Esophagus squamous epithelium (tissue), 5 donors: ENCODE data around the gene GEMIN7. TPM values are rescaled to one million over a fixed set of nuclear protein-coding genes. Genes with fewer than 3 reads are reported as not detected.

Source experiments
- DNase-seq: peaks from one replicate; lab custom pipeline; 2025; lab: John Stamatoyannopoulos, UW
- H3K27ac ChIP-seq, 4 donors: fragments of 200-600 bp; sonication (generic); one replicate each; pipeline ENCODE4 v1.5.1; 2016 to 2019; ENCODE audit warnings: mild to moderate bottlenecking in 1 of 4
- H3K27me3 ChIP-seq, 4 donors: fragments of 200-600 bp; sonication (generic); 1 replicate in 3 of 4; 2 replicates in 1 of 4; pipeline versions ENCODE4 v1.5.1 to v1.6.0; 2017 to 2021; ENCODE audit warnings: antibody characterized with exemption in 1 of 4
- H3K36me3 ChIP-seq, 3 donors: fragments of 200-600 bp; sonication (generic); one replicate each; pipeline ENCODE4 v1.5.1; 2016 to 2019
- H3K4me1 ChIP-seq, 3 donors: fragments of 200-600 bp; sonication (generic); one replicate each; pipeline ENCODE4 v1.5.1; 2017 to 2019
- H3K4me3 ChIP-seq, 4 donors: fragments of 200-600 bp; sonication (generic); 1 replicate in 3 of 4; 2 replicates in 1 of 4; pipeline ENCODE4 v1.5.1; 2016 to 2019; ENCODE audit warnings: mild to moderate bottlenecking in 2 of 4, moderate library complexity in 1 of 4
- H3K9me3 ChIP-seq, 3 donors: fragments of 200-600 bp; sonication (generic); one replicate each; pipeline ENCODE4 v1.5.1; 2016 to 2019
- CTCF ChIP-seq, 6 experiments: fragments of 450-650 bp in 4 of 6; fragments of 200-600 bp in 2 of 6; sonication (generic) in 2 of 6; IDR thresholded peaks; one replicate each; pipeline ENCODE4 v1.5.1; 2016 to 2019; ENCODE audit warnings: antibody characterized with exemption in 6 of 6, mild to moderate bottlenecking in 4 of 6, moderate library complexity in 4 of 6
- POLR2A ChIP-seq, 4 donors: fragments of 450-650 bp; IDR thresholded peaks; one replicate each; pipeline ENCODE4 v1.6.1; 2017; ENCODE audit warnings: antibody characterized with exemption in 4 of 4, mild to moderate bottlenecking in 4 of 4, moderate library complexity in 3 of 4
- WGBS, 2 donors: methylation state at CpG; one replicate each; pipeline ENCODE4 v1.1.5; 2018; 5-methylcytosine and 5-hydroxymethylcytosine counted together
- intact Hi-C: fragments of 100-400 bp; cut with DNase I; formaldehyde crosslinking; loops from one replicate; pipeline ENCODE4 v1.15.0; 2022
- total RNA-seq, 4 donors: library from RNA; depleted of rRNA; stranded (reverse); fragments of >200 nt; gene quantifications; one replicate each; pipeline ENCODE4 v1.1.0, GENCODE V29; 2016
- donor health status: DM: yes; HTN: yes; CAD: no.

GEMIN7 gene
- total RNA-seq, 4 donors from 2014 or later, result 22.3 to 28.0 (median 25.4) TPM

GRCh38 chr19:45037393-45038169 is 41.5 kb upstream of the GEMIN7 start:
- intact Hi-C loops, result no loop called here
- WGBS, 2 donors, result 82 to 85% methylated on average over 11 to 14 of the region's 37 CpGs
- no peak overlapping the region for H3K4me3 ChIP-seq
- H3K9me3 ChIP-seq, result no peaks in the 10 kb centered on the region
- no peaks in the 10 kb centered on the region for H3K27me3 ChIP-seq
- H3K36me3 ChIP-seq, result peaks cover 9 to 71% (median 20%) of the 10 kb centered on the region in 3 donors
- TF ChIP-seq POLR2A (IDR thresholded peaks at IDR 0.05) (no peak), CTCF (IDR thresholded peaks at IDR 0.05) (no peak)
- H3K4me1 ChIP-seq, result peaks cover 18 to 41% (median 32%) of the 10 kb centered on the region in 3 donors
- H3K27ac ChIP-seq, result peak overlapping the region in 2 of 4 donors; percentile 97 to 99
- DNase-seq, result no peak

GRCh38 chr19:45038931-45039893 is 39.8 kb upstream of the GEMIN7 start, which contains the start of gene CLASRP:
CLASRP (plus strand) TSS chr19:45039045; CDS start chr19:45040213, 1,168 bp downstream.
- Histone ChIP-seq H3K36me3 (peaks cover 9 to 71% (median 23%) of the 10 kb centered on the region in 3 donors), H3K9me3 (no peaks in the 10 kb centered on the region), H3K4me3 (peak within 1 kb of the TSS; percentile 73 to 92 (median 89)), H3K27ac (peak within 1 kb of the TSS; percentile 94 to 99 (median 98)), H3K4me1 (peaks cover 18 to 51% (median 32%) of the 10 kb centered on the region in 3 donors), H3K27me3 (no peaks in the 10 kb centered on the region)
- WGBS, 2 donors, result 2% methylated on average over 39 to 61 of the region's 62 CpGs
- peak; percentile 44 for DNase-seq
- peak in 1 of 6 experiments; percentile 31 for TF ChIP-seq CTCF (IDR thresholded peaks at IDR 0.05)
- TF ChIP-seq POLR2A (IDR thresholded peaks at IDR 0.05), result peak in 3 of 4 donors; percentile 78 to 97 (median 92)
- intact Hi-C loops, result no loop called here

- WGBS, 2 donors, result 51 to 73% methylated on average over 14 to 17 of the region's 19 CpGs
- Histone ChIP-seq H3K36me3 (peaks cover 9 to 71% (median 25%) of the 10 kb centered on the region in 3 donors), H3K27me3 (no peaks in the 10 kb centered on the region), H3K4me3 (peak overlapping the region in 3 of 4 donors; percentile 73 to 92 (median 88)), H3K9me3 (no peaks in the 10 kb centered on the region), H3K4me1 (peaks cover 20 to 61% (median 32%) of the 10 kb centered on the region in 3 donors), H3K27ac (peak overlapping the region; percentile 94 to 99 (median 98))
- no peak for DNase-seq
- TF ChIP-seq CTCF (IDR thresholded peaks at IDR 0.05), result no peak
- no peak for TF ChIP-seq POLR2A (IDR thresholded peaks at IDR 0.05)
- intact Hi-C loops, result no loop called here
Measured at GRCh38 chr19:45040059-45040771, 38.8 kb upstream of the GEMIN7 start.

- Histone ChIP-seq H3K27ac (no peak overlapping the region), H3K36me3 (peaks cover 6 to 72% (median 25%) of the 10 kb centered on the region in 3 donors), H3K9me3 (no peaks in the 10 kb centered on the region), H3K4me3 (no peak overlapping the region), H3K4me1 (peaks cover 29 to 70% (median 32%) of the 10 kb centered on the region in 3 donors), H3K27me3 (no peaks in the 10 kb centered on the region)
- DNase-seq, result no peak
- WGBS, 2 donors, result 64 to 67% methylated on average over 5 to 6 of the region's 6 CpGs
- no peak for TF ChIP-seq POLR2A (IDR thresholded peaks at IDR 0.05)
- TF ChIP-seq CTCF (IDR thresholded peaks at IDR 0.05), result no peak
- intact Hi-C loops, result no loop called here
Measured at GRCh38 chr19:45041125-45041524, 37.9 kb upstream of the GEMIN7 start.
